Medulla oblongata (tissue), 1 donor: ENCODE measurements around the gene ADAMTS7.
"Not testable (repeated sequence)": the region's sequence is repeated elsewhere in the genome, so short reads cannot be mapped to it uniquely, and the experiment has no call there.

ENCODE experiments used
- DNase-seq: peaks from one replicate; pipeline ENCODE4 v3.0.0-alpha.2; 2015; ENCODE audit errors: extremely low spot score

Gene ADAMTS7

GRCh38 chr15:78782402-78782801 lies 28.9 kb downstream of the ADAMTS7 start:
- not testable (repeated sequence) for DNase-seq

- not testable (repeated sequence) for DNase-seq
These were observed 29.9 kb downstream of the ADAMTS7 start for GRCh38 chr15:78781381-78781780.

- DNase-seq: not testable (repeated sequence)
These were observed 31.3 kb downstream of the ADAMTS7 start for GRCh38 chr15:78779975-78780374.

DNA sequence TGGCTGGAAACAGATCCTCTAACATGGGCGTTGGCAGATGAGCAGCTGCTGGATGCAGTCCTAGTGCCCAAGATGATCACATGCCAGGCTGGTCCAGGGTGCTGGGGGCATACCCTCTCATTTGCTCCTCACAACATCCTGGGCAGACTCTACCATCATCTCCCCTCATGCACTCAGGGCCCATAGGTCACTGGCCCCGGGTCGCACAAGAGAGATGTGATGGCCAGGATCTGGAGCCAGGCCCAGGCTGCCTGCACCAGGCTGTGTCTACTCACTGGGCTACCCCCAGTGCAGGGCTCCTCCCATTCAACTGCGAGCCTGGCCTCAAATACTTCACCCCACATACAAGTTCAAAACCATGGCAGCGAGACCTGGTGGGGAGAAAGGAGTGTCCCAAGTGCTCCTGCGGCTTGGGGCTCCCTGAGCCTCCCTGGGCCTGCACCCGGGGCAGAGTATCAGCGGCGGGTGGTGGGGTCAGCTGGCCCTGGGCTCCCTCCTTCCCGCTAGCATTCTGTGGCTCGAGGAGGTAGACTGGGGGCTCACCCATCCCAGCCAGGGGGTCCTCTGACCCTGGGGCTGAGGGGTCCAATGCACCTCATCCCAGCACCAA lies 32.0 kb downstream of the ADAMTS7 start:
- DNase-seq: not testable (repeated sequence)

- DNase-seq: no peak
These were observed 32.8 kb downstream of the ADAMTS7 start for GRCh38 chr15:78778422-78778821.

DNA sequence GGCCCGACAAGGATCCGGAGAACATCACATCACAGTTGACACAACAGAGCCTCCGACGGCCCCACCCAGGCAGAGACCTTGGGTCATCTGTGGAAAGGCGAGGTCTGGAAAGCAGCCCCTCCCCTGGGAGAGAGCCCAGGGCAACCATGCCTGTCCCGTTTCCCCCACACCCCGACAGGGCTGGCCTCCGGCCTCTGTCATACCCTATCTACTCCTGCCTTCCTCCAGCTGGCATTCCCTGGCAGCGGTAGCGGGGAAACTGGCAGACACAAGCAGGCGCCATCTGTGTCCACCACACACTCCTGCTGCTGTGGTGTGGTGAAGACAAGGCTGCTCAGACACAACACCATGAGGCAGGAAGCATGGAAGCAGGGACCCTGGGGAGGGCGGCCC lies 33.3 kb downstream of the ADAMTS7 start:
- DNase-seq: peak; percentile 18

GRCh38 chr15:78777290-78777952 lies 33.8 kb downstream of the ADAMTS7 start:
- DNase-seq: not testable (repeated sequence)

GRCh38 chr15:78776046-78776925 lies 35.0 kb downstream of the ADAMTS7 start:
- DNase-seq: not testable (repeated sequence)

DNA sequence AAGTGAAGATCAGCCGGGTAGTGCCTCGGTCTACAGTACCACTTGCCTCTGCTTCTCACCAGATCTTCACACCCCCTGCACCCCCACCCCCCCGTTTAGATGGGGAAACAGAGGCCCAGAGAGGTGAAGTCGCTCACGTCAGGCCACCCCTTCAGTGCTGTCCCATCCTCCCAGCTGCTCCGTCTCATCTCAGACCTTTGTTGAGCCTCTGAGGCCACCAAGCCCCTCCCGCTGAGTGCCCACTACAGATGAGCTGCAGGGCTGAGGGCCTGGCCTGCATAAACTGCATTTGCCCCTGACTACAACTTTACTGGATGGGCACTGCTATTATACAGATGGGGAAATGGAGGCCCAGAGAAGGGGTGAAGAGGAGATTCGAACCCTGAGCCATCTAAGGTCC lies 35.8 kb downstream of the ADAMTS7 start:
- DNase-seq: no peak

GRCh38 chr15:78774451-78774990 lies 36.7 kb downstream of the ADAMTS7 start:
- DNase-seq: not testable (repeated sequence)

DNA sequence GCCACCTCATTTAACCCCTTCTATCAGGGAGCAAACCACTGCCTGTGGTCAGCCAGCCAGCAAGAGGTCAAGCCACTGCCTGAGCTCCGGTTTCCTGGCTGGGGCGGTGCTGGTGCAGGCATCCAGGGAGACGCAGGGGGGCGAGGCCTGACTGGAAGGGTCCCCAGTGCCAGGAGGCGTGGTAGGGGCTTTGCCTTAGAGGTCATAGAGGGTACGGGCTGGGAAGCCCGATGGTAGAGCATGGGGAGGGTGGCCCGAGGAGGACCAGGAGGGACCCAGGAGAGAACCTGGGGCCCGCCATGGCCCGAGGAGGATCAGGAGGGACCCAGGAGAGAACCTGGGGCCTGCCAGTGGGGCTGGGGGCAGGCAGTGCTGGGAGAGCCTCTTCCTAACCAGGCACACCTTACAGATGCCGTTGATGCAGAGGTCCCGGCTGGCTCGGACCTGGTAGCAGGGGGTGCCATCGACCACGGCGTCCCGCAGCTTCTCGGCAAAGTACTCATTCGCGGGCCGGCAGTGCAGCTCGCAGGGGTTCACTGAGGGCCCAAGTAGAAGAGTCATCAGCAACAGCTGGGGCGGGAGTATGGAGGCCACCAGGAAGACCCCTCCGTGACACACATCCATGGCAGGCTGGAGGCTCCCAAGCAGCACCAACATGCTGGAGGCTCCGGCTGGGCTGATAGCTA lies 37.4 kb downstream of the ADAMTS7 start:
- not testable (repeated sequence) for DNase-seq

GRCh38 chr15:78772738-78773137 lies 38.5 kb downstream of the ADAMTS7 start:
- DNase-seq: no peak

DNA sequence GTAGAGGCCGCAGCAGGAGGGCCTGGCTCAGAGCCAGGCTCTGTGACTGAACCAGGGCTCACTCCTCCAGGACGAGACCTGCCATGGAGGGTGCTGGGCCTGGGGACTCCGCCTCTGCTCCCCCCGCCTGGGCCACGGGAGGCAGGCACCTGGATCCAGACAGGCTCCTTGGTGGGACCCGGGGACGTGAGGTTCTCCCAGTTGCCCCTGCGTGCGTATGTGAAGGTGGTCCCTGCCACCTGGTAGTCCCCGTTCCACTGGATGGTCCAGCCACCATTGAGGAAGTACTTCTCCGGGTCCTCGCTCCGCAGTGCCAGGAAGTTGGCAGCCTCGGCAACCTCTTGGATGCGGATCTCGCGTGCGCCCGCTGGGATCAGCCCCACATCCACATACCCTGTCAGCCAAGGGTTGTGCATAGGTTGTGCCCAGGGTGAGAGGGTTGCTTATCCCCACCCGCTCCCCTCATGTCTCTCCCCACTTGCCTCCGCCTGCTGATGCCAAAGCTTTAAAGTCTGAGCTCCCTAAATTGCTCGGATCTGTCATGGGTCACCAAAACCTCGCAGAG lies 39.7 kb downstream of the ADAMTS7 start:
- DNase-seq: not testable (repeated sequence)

DNA sequence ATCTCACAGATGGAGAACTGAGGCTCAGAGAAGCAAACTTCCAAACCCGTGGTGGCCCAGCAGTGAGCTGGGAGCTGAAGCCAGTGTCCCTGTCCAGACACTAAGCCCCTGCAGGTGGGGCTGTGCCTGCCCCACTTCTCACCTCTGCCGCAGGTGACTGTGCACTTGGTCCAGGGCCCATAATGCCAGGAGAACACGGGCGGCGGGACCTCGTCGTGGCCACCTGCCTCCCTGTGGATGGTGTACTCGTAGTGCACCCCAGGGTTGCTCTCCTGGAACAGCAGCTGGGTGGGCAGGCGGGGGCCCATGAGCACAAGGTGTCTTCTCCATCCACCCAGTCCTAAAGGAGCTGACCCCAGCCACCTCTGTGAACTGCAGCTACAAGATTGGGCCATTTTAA lies 40.2 kb downstream of the ADAMTS7 start:
- DNase-seq: not testable (repeated sequence)

GRCh38 chr15:78769473-78770225 lies 41.6 kb downstream of the ADAMTS7 start:
- DNase-seq: not testable (repeated sequence)

- DNase-seq: no peak
These were observed 42.5 kb downstream of the ADAMTS7 start for GRCh38 chr15:78768531-78769408.

- DNase-seq: no peak
These were observed 43.2 kb downstream of the ADAMTS7 start for GRCh38 chr15:78768096-78768495.

DNA sequence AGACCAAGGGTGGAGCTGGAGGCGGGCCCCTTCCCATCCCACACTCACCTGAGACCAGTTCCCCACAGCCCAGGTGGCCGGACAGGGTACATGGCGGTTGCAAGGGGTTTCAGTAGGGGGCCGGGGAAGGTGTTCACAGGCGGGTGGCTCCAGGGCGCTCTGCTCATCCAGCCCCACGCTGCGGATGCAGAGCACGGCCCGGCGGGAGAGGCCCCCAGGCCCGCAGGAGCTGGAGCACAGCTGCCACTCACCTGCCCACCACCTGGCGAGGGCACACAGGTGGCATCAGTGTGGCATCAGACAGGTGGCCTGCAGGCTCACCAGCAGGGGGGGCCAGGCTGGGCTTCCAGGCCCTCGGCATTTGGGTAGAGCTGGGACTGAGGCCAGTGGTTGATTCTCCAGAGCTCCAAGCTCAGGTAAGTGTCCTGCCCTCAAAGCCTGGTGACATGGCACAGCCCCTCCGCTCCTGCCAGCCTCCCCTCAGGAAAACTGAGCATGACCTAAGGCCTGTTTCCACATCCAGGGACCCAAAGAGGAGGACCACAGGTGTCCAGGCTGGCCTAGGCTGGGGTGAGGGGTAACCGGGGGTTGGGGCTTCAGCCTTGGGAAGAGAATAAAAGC lies 43.8 kb downstream of the ADAMTS7 start:
- no peak for DNase-seq

GRCh38 chr15:78766641-78767071 lies 44.6 kb downstream of the ADAMTS7 start:
- not testable (repeated sequence) for DNase-seq
